Measurements from ENCODE around the gene CYP27C1. TPM values are rescaled to one million over a fixed set of nuclear protein-coding genes. Genes with fewer than 3 reads are reported as not detected.
"Not testable (repeated sequence)": the region's sequence is repeated elsewhere in the genome, so short reads cannot be mapped to it uniquely, and the experiment has no call there.

CYP27C1 gene
- total RNA-seq, 4 donors from 2014 or later = 0.24 to 0.44 (median 0.37) TPM; not detected in 1

DNA sequence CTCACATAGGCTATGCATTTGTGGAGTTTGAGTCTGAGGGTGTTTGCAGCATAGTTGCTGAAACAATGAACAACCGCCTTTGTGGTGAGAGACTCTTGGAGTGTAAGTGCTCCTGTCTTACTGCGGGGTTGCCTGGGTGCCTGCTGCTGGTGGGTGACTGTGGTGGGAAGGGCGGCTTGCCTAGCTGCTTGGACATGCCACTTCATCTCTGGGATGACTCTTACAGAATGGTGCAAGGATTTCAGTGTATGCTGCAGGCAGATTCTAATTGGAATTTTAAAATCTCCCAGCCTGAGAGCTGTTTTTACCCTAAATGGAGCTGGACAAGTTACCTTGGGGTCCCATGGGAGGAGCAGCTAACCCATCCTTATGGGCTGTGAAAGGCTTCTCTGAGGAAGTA is 50.1 kb downstream of the CYP27C1 start:
- no peak for ATAC-seq (ENCODE audit: low FRiP score)
- DNase-seq (ENCODE audit: low spot score) = no peak
- TF ChIP-seq, protein P1, sequence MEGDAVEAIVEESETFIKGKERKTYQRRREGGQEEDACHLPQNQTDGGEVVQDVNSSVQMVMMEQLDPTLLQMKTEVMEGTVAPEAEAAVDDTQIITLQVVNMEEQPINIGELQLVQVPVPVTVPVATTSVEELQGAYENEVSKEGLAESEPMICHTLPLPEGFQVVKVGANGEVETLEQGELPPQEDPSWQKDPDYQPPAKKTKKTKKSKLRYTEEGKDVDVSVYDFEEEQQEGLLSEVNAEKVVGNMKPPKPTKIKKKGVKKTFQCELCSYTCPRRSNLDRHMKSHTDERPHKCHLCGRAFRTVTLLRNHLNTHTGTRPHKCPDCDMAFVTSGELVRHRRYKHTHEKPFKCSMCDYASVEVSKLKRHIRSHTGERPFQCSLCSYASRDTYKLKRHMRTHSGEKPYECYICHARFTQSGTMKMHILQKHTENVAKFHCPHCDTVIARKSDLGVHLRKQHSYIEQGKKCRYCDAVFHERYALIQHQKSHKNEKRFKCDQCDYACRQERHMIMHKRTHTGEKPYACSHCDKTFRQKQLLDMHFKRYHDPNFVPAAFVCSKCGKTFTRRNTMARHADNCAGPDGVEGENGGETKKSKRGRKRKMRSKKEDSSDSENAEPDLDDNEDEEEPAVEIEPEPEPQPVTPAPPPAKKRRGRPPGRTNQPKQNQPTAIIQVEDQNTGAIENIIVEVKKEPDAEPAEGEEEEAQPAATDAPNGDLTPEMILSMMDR (IDR thresholded peaks at IDR 0.05) = no peak

DNA sequence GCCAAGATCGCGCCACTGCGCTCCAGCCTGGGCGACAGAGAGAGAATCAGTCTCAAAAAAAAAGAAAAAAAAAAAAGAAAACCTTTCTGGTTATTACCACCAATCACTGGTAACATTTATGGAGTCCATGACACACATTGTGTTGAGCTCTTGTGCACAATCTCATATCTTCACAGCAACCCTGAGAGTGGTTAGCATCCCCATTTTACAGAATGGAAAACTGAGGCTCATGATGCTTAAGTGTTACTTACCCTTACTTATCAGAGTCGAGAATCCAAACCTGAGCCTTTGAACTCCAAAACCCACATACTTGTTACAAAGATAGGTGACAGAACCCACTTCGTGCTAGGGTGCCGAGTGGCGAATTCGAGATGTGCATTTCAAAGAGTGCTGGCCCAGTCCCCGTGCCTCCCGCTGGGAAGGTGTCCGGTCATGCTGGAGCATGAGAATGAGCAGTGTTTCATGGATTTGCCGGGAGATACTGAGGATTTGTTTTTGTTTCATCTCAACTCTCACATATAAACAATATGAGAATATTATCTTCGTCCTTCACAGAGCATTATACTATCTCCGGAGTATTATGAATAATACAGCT is 50.9 kb downstream of the CYP27C1 start:
- TF ChIP-seq, protein P1 (IDR thresholded peaks at IDR 0.05) = no peak
- ATAC-seq (ENCODE audit: low FRiP score) (no peak), DNase-seq (ENCODE audit: low spot score) (no peak)

DNA sequence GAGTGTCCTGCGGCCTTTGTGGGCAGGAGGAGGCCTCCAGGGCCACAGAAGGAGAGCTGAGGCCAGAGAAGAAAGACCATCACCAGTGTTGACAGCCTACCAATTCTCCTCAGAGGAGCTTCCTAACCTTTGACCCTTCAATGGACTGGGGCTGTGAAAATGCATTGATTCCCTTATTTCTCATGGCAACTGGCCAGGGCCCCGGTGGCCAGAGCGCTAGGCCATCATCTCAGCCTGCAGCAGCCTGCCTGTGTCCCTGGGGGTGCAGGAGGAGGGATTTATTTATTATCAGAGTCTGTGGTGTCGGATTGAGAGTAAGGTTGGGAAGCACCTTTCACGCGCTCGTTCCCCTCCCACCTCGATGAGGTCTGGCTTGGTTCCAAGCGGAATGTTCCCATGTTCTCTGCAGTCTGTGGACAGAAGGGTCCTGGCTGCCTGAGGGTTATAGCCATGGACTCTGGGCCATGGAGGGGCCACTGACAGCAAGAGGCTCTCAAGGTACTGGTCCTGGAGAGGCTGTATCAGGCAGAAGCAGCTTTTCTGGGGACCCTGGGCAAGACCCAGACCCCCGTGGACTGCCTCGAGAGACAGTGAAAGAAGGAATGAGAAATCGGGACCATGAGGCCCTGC is 53.8 kb downstream of the CYP27C1 start:
- TF ChIP-seq, protein P1 (IDR thresholded peaks at IDR 0.05) = no peak
- no peak for DNase-seq (ENCODE audit: low spot score)
- ATAC-seq (ENCODE audit: low FRiP score) = no peak

DNA sequence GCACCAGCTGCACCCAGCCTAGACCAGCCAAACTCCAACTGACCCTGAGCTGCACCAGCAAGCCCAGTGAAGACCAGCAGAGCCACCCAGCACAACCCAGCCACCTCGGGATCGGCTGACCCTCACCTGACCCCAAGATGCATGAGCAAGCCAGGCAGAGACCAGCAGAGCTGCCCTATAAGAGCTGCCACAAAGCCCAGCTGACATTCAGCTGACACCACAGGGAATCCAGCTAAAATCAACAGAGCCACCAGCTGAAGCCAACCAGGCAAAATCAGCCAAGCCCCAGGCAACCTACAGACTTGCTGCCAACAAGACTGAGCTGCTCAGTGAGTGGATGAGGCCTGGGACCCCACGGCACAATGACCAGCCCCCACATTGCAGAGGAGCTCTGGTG is 54.6 kb downstream of the CYP27C1 start:
- TF ChIP-seq, protein P1 (IDR thresholded peaks at IDR 0.05) = no peak
- DNase-seq (ENCODE audit: low spot score) (no peak), ATAC-seq (ENCODE audit: low FRiP score) (no peak)

DNA sequence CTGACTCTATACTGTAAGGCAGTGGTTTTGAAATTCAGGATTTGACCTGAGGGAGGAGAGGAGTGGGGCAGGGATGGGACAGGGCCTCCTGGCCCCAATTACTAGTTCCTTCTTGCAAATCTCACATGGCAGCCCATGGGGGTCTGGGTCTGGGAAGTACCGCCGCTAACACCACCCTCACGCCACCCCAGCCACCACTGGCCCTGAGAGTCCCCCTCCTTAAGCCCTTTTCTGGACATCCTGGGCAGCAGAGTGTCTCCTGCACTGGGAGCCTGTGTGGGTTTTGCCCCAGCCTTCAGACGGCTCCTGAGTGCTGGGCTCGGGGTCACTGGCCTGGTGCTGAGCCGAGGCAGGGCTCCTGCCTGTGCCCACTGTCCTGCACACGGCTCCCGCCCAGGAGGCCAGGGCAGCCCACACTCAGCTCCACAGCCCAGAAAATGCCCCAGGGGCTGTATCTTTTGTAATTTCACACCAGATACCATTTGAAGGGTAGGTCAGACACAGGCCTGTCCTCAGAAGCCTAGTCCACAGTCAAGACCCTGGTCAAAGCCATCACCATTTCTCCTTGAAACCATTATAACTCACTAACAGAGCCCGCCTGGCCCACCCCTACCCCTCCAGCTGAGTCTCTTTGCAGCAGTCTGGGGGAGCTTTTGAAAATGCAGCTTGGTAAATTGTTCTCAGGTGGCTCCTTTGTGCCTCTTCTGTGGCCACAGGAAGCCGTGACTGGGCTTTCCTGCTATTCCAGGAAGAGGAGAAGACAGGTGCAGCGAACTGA is 55.1 kb downstream of the CYP27C1 start:
- TF ChIP-seq, protein P1 (IDR thresholded peaks at IDR 0.05) = no peak
- ATAC-seq (ENCODE audit: low FRiP score) (no peak), DNase-seq (ENCODE audit: low spot score) (no peak)

DNA sequence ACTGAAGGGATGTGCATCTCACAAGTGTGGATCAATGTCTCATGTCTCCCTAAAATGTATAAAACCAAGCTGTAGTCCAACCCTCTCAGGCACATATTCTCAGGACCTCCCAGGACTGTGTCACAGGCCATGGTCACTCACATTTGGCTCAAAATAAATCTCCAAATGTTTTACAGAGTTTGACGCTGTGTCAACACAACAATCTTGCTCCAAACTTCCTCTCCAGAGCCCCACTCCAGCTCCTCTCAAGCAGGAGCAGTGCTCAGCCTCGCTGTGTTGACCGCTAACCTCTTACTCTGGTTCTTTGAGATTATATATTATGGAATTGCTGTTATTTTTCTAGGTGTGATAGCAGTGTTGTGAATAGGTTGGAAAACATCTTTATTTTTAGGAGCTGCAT is 56.2 kb downstream of the CYP27C1 start:
- DNase-seq (ENCODE audit: low spot score) = no peak
- no peak for ATAC-seq (ENCODE audit: low FRiP score)
- TF ChIP-seq, protein P1 (IDR thresholded peaks at IDR 0.05) = no peak

DNA sequence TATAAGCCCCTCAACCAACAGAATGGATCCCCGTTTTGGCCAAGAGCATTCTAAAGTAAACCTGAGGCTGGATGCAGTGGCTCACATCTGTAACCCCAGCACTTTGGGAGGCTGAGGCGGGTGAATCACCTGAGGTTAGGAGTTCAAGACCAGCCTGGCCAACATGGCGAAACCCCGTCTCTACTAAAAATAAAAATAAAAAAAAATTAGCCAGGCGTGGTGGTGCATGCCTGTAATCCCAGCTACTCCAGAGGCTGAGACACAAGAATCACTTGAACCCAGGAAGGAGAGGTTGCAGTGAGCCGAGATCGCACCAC is 57.1 kb downstream of the CYP27C1 start:
- not testable (repeated sequence) for DNase-seq (ENCODE audit: low spot score); ATAC-seq (ENCODE audit: low FRiP score)
